Measurements from ENCODE around the gene SLC44A1.

- TF ChIP-seq, protein P1, sequence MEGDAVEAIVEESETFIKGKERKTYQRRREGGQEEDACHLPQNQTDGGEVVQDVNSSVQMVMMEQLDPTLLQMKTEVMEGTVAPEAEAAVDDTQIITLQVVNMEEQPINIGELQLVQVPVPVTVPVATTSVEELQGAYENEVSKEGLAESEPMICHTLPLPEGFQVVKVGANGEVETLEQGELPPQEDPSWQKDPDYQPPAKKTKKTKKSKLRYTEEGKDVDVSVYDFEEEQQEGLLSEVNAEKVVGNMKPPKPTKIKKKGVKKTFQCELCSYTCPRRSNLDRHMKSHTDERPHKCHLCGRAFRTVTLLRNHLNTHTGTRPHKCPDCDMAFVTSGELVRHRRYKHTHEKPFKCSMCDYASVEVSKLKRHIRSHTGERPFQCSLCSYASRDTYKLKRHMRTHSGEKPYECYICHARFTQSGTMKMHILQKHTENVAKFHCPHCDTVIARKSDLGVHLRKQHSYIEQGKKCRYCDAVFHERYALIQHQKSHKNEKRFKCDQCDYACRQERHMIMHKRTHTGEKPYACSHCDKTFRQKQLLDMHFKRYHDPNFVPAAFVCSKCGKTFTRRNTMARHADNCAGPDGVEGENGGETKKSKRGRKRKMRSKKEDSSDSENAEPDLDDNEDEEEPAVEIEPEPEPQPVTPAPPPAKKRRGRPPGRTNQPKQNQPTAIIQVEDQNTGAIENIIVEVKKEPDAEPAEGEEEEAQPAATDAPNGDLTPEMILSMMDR (conservative IDR thresholded peaks at IDR 0.05; ENCODE audit: low read length) = no peak
- no peak for TF ChIP-seq EZH2phosphoT487 (IDR thresholded peaks at IDR 0.05; ENCODE audit: borderline replicate concordance, low read depth, low read length)
Observed at GRCh38 chr9:105375323-105375722, 130.9 kb downstream of the SLC44A1 start.

Measured in OCI-LY7 (cell line).